HG03432 (cell line): Measurements from ENCODE around the gene SLC37A4.
"Not testable (repeated sequence)": the region's sequence is repeated elsewhere in the genome, so short reads cannot be mapped to it uniquely, and the experiment has no call there.

Experiments used
- ATAC-seq: cut with Tn5 transposase; IDR thresholded peaks from one replicate; pipeline ENCODE4 v1.9.1; 2021; ENCODE audit warnings: mild to moderate bottlenecking, moderate library complexity; ENCODE audit not compliant: unreplicated experiment

Gene SLC37A4

DNA sequence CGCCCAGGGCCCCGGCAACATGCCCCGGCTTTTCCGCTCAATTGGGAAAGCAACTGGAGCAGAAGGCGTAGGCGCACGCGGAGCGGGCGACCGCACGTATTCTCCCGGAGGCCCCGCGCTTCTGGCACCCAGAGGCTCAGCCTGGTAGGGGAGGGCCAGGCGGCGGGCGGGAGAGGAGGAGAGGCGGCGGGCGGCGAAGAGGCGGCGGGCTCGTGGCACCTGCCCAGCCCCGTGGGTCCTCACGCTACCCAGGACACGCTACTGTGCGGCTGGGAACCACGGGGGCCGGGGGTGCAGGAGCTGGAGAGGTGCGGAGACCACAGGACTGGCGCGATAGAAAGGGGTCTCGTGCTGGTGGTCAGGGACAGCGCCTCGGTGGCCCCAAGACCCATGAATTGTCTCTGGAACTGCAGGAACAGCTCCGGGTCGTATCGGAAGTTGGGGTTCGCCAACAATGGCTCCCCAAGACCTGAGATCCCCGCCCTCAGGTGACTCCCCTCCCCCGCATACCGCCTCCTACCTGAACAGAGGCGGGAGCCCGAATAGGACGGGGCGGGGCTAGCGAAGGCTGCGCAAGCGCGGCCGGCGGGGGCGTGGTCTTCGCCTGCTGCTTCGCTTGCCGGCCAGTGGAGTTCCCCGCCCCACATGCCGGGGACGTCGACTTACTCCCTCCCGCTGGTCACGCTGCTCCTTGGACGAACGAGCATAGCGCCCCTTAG is at the start of gene SLC37A4:
TSS of gene SLC37A4 (minus strand) at position 549 of the 719 bp plus-strand sequence.
- ATAC-seq, result peak; percentile 87

DNA sequence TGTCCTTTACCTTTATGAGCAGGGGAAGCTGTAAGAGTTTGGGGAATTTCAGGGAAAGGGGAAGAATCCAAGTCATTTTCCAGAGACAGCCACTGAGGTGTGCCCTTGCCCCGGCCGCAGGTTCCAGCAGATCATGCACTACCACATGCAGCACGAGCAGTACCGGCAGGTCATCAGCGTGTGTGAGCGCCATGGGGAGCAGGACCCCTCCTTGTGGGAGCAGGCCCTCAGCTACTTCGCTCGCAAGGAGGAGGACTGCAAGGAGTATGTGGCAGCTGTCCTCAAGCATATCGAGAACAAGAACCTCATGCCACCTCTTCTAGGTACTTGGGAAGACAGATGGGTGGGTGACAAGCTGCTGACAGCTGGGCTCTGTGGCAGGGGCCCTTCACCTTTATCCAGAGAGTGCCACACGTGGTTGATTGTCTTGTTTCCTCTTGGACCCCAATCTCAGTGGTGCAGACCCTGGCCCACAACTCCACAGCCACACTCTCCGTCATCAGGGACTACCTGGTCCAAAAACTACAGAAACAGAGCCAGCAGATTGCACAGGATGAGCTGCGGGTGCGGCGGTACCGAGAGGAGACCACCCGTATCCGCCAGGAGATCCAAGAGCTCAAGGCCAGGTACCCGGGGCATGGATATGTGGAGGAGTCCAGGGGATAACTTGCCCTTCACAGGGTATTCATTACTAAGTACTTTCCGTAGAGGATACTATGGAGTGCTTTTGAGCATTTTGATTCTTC is 48.2 kb upstream of the SLC37A4 start:
- ATAC-seq, result no peak

DNA sequence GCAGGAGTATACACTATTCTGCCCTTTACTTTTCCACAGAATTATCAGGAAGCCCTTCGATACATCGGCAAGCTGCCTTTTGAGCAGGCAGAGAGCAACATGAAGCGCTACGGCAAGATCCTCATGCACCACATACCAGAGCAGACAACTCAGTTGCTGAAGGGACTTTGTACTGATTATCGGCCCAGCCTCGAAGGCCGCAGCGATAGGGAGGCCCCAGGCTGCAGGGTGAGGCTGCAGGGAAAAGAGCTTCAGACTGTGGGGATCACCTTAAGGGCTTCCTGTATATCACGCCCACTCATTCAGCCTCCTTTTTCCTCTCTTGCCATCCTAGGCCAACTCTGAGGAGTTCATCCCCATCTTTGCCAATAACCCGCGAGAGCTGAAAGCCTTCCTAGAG is 47.2 kb upstream of the SLC37A4 start:
- ATAC-seq, result no peak

DNA sequence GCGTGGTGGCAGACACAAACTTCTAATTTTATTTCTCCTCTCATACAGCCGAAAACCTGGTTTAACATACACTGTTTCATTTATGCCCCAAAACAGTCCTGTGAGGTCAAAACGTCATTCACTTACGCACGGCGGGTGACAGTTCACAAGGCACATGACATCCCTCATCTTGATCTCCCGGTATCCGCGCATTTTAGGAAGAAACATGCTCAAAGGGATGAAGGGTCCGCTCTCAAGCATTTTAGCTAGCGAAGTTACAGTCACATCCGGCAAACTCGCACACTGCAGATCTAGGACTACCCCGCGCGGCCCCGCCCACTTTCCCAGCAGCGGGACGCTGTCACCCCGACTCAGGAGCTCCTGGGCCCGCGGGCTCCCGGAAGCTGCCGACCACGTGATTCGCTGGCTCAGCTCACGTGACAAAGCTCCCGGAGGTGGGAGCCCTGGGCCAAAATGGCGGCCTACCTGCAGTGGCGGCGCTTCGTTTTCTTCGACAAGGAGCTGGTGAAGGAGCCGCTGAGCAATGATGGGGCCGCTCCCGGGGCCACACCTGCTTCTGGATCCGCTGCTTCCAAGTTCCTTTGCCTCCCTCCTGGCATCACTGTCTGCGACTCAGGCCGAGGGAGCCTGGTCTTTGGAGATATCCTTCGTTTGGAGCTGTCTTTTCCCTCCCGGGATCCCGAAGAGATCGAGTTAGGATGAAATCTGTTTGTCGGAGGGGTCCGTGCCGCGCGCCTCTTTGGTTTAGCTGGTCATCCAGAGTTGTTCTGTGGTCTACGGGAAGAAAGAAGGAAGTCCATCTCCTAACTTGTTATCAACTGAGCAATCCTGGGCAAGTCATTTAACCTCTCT is 36.9 kb upstream of the SLC37A4 start, which contains the start of gene VPS11:
TSS of gene VPS11 (plus strand) at position 448 of the 852 bp plus-strand sequence. CDS start at position 454, 6 bp downstream.
- ATAC-seq, result peak; percentile 93

DNA sequence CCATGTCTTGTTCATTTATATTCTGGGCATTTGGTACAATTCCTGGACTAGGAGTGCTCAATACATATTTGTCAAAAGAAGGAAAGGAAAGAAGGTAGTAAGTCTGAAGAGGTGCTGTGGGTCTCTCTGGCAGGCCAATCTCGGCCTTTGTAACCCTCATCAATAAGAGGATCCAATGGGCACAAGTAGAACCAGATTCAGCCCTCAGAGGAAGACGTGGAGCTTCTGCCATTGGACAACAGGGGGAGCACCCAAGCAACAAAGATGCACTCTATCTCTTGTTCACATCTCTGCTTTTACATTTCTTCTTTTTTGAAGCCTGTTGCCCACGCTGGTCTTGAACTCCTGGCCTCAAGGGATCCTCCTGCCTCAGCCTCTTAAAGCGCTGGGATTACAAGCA is 34.7 kb upstream of the SLC37A4 start:
- no peak for ATAC-seq

DNA sequence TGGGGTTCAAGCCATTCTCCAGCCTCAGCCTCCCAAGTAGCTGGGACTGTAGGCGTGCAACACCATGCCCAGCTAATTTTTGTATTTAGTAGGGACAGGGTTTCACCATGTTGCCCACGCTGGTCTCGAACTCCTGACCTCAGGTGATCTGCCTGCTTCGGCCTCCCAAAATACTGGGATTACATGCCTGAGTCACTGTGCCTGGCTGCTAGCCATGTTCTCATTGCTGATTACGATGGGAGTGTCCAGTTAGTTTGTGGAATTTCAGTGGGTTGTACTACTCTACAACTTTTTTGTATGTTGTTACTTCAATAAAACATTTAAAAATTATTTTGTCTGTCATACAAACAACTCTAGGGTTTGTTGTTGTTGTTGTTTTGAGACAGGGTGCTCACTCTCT is 32.1 kb upstream of the SLC37A4 start:
- ATAC-seq, result no peak

DNA sequence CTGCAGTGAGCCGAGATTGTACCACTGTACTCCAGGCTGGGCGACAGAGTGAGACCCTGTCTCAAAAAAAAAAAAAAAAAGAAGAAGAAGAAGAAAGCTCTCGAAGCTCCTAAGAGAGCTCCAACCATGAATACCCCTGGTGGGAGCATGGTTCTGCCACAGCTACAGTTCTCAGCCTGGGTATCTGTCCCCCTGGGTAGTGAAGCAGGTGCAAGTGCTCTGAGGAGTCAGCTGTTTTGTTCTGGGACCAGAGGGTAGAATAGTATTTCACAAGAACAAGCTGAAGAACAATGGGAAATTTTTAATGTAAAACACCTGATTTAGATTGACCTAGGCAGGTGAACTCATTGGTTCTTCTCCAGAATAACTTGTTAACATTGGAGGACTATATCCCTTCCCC is 30.6 kb upstream of the SLC37A4 start:
- ATAC-seq, result no peak

DNA sequence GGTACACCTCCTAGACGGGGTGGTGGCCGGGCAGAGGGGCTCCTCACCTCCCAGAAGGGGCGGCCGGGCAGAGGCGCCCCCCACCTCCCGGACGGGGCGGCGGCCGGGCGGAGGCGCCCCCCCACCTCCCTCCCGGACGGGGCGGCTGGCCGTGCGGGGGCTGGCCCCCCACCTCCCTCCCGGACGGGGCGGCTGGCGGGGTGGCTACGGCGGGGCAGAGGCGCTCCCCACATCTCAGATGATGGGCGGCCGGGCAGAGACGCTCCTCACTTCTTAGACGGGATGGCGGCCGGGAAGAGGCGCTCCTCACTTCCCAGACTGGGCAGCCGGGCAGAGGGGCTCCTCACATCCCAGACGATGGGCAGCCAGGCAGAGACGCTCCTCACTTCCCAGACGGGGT is 28.5 kb upstream of the SLC37A4 start:
- not testable (repeated sequence) for ATAC-seq

DNA sequence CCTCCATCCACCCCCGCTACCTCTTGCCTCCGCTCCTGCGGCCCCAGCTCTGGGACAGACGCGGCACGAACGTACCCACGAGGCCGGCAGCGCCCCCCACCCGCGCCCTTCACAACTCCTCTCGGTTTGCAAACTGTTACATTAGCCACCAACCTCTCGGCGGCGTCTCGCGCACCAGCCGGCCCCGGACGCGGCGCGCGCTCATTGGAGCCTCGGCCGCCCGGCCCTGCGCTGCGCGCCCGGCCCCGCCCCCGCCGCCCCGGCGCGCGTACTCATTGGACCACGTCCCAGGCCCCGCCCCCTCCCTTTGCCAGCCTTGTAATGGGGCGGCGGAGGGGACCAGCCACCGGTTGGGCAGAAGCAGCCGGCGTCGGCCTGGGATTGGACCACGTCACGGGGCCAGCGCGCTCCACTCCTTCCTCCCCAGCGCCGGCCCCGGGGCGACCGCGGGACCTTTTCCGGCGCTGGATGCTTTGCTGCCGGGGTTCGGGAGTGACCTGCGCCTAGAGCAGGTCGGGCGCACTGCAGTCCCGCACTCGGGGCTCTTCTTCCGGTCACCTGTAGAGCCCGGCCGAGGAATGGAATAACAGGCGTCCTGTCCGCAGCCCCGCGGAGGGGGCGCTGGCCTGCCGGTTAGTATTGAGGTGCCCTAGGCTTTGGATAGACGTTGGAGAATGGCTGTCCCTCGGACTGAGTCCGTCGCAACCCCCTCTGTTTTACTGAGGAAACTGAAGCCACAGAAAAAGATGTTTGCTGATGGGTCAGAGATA is 26.5 kb upstream of the SLC37A4 start, which contains the start of gene HYOU1:
TSS of gene HYOU1 (minus strand) at position 206 of the 770 bp plus-strand sequence. CDS start 1,045 bp downstream, outside the sequence.
- peak; percentile 91 for ATAC-seq

DNA sequence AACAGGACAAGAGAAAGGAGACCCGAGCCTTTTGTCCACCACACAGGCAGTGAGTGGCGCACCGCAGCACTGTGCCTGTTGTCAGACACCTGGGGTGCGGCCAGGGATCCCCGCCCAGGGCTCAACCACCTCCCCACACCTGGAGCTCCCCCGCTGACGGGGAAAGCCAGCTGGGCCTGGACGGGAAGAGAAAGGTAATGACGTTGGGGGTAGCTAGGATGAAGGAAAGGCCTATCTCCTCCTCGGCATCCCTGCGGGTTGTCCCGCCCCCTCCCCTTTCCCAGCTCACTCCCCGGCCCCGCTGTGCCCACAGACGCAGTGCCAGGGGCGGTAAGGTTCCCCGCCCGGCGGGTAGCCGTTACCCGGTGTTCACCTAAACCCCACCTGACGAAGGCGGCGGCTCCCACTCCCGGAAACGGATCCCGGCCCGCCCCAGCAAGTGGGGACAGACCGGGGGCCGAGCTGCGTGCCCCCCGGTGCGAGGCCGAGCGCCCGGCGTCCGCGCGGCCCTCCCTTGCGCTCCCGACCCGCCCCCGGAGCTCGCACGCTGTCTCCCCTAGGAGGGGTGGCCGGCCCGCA is 25.8 kb upstream of the SLC37A4 start:
- ATAC-seq, result peak; percentile 13

DNA sequence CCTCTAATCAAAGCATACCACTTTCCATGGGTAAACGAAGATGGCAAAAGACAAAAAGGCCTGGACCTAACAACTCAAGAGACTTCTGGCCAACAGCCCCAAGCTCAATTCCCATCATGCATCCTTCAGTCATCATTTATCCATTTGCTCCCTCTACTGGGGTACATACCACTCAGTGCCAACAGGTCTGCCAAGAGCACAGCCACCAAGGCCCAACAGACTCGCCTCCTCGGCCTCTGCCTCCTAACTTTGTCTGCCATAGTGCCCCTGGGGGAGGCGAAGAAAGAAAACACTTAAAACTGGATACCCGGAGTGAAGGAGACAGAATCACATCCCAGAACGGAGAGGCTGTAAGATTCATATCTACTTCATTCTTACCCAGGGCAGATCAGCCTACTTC is 25.2 kb upstream of the SLC37A4 start:
- no peak for ATAC-seq

DNA sequence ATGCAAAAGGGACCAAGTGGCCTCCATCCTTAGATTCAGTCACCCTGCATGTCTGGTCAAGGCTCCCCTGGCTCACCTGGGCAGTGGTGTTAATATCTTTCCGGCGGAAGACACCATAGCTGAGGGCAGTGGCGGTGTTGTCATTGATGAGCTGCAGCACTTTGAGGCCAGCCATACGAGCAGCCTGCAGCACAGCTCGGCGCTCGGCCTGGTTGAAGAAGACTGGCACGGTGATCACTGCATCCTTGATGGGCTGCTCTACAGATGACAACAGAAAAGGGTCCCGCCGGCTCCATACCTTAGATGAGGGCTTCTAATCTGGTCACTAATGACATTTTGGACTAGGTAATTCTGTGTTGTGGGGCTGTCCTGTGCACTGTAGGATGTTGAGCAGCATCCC is 23.7 kb upstream of the SLC37A4 start:
- no peak for ATAC-seq

DNA sequence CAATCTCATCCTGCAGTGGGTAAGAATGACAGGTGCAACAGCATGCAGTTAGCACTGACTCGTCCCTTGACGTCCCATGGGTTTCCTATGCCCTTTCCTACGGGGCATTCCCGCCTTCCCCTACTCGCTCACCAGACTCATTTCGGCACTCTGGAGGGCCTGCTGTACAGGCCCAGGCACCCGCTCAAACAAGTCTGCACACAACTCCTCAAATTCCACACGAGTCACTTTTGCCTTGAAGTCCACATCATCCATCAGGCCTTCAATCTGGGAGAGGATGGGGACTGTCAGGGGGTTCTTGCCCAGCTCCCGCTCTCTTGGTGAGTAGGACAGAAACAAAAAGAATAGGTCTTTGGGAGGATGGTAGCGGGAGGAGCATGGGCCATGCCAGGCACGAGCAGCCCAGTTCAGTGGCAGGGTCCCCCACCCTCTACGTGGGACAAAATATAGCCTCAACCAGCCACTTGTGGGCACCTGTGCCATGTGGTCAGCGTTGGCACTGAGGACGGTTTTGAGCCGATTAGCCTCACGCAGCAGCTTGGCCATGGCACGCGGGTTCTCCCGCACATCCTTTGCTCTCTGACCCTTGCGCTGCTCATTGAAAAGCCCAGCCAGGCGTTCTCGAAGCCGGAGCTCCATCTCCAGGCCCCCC is 21.6 kb upstream of the SLC37A4 start:
- ATAC-seq, result no peak

DNA sequence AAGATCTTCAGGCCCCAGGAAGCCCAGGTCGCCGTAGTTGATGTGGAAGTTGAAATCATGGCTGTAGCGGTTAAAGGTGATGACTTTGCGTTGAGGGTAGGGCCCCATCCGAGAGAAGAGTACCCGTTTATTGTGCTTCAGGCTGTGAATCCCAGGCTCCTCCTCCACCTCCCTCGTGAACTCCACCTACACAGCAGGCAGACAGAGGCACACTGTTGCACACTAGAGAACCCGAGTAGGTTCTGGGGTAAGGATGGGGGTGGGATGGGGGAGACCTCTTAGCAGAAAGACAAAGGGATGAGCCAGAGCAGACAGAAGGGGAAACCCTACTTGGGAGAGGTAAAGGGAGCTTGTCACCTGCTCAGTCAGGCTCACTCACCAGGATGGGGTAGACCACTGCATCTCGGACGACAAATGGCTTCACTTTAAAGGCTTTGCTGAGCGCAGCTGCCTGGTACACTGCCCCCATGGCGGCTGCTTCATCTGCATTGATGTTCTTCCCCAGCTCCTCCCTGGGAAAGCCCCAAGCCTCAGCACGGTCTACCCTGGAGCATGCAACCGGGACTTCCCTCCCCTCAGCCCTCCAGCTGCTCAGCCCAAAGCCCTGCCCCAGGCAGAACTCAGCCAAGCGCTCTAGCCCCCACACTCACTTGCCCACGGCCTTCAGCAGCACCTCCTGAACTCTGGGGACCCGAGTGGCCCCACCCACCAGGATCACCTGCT is 20.9 kb upstream of the SLC37A4 start:
- ATAC-seq, result peak; percentile 62

DNA sequence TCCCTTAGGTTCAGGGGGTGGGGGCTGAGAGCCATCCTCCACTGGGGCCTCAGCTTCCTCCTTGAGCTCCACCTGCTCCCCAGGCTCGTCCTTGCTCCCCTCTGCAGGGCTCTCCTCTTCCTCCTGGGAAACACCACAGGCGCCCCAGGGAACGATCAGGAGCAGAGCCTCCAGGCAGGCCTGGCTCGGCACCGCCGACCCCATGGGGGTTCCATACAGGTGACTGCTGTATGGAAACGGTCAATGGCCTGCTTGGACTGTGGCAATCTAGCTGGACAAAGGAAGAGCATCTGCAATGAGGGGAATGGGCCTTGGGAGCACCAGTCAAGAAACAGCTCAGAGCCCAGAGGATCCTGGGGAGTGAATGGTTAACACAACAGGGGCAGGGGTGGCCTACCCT is 18.4 kb upstream of the SLC37A4 start:
- no peak for ATAC-seq

DNA sequence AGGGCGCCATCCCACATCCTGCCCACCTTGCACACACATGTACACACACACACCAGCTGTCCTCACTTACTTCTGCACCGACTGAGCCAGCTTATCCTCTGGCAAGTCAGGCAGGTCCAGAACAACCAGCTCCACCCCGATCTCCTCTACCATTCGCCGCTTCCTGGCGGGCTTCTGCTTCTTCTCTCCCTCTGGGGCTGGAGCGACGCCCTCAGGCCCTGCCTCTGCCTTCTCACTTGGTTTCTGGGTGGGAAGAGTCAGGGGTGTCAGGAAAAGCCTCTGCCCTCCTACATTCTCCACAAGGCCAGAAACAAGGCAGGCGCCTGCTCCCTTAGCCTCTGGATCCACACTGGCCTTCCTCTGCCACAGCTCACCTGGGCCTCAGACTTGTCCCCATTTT is 18.0 kb upstream of the SLC37A4 start:
- ATAC-seq, result no peak

DNA sequence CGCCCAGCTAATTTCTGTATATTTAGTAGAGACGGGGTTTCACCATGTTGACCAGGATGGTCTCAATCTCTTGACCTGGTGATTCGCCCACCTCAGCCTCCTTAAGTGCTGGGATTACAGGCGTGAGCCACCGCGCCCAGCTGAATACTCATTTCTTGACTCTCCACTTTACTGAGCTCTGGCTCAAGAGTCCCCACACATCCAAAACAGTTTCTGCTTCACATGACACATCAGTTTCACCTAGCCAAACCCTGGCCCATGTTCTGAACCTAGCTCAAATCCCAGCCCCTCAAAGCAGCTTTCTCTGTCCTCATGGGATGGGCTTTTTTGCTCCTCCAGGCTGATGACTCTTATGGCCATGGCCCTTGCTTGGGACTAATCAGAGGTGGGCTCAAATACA is 16.5 kb upstream of the SLC37A4 start:
- ATAC-seq, result no peak

DNA sequence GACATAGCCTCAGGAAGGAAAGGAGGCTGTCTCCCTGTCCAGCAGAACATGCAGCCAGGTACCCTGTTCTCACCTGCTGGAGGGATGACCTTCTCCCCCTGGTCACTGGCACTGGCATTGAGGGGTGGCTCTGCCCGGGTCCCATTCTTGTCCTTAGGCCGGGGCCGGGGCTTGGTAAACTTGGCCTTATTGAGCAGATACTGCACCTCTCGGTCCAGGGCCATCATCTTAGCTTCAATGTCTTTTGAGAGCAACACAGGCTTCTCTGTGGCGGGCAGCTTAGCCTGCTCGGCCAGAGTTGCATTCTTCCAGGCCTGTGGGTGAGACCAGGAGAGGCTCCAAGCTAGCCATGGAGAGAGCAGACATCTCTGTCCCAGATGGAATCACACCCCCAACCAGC is 15.8 kb upstream of the SLC37A4 start:
- no peak for ATAC-seq

DNA sequence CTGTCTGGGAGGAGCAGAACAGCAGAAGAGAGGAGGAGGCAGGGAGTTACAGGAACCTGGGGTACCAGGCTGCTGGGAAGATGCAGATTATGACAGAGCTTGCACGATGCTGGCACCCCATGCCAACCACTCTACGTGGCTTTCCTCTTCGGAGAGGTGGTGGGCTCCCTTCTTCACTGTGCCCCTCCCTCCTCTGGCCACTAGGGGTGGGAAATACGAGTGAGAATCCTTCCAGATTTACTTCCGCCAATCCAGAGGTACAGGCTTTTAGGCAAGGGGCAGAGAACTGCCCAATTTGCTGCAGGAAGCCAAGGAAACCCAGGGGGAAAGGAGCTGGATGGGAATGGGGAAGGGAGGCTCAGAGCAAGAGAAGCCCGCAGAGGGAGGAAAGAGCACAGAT is 14.0 kb upstream of the SLC37A4 start:
- ATAC-seq, result no peak
